Thoracic aorta (tissue), 2 donors: ENCODE measurements around the gene PIEZO1. TPM values are rescaled to one million over a fixed set of nuclear protein-coding genes. Genes with fewer than 3 reads are reported as not detected.

Experiments used
- ATAC-seq: fragments of 150-250 bp; one replicate; pipeline ENCODE4 v1.8.0; 2017; ENCODE audit warnings: low read depth; ENCODE audit not compliant: insufficient number of reproducible peaks, low FRiP score
- DNase-seq: peaks from one replicate; pipeline ENCODE4 v3.0.0-alpha.2; 2020; ENCODE audit warnings: low spot score
- H3K27ac ChIP-seq, 2 donors: fragments of 200-600 bp; sonication (generic); 1 replicate in 1 of 2; 2 replicates in 1 of 2; pipeline ENCODE4 v1.5.1; 2016; ENCODE audit warnings: mild to moderate bottlenecking in 2 of 2, moderate library complexity in 2 of 2
- H3K27me3 ChIP-seq: fragments of 200-600 bp; sonication (generic); replicated peaks from 2 replicates; pipeline ENCODE4 v1.6.0; 2016; ENCODE audit warnings: mild to moderate bottlenecking; ENCODE audit not compliant: insufficient read depth
- H3K36me3 ChIP-seq: fragments of 200-600 bp; sonication (generic); one replicate; pipeline ENCODE4 v1.5.1; 2016
- H3K4me1 ChIP-seq, 2 donors: fragments of 200-600 bp; sonication (generic); 1 replicate in 1 of 2; 2 replicates in 1 of 2; pipeline versions ENCODE4 v1.5.1 to v1.6.0; 2016; ENCODE audit warnings: low read depth in 2 of 2, mild to moderate bottlenecking in 1 of 2; ENCODE audit not compliant: control insufficient read depth in 1 of 2
- H3K4me3 ChIP-seq: fragments of 200-600 bp; sonication (generic); 2 replicates; pipeline ENCODE4 v1.5.1; 2016; ENCODE audit warnings: mild to moderate bottlenecking
- H3K9me3 ChIP-seq: fragments of 200-600 bp; sonication (generic); 2 replicates; pipeline ENCODE4 v1.5.1; 2016
- CTCF ChIP-seq: fragments of 200-600 bp; sonication (generic); IDR thresholded peaks from one replicate; pipeline ENCODE4 v1.5.1; 2019; ENCODE audit warnings: antibody characterized with exemption
- total RNA-seq, 2 donors: library from RNA; depleted of rRNA; stranded (reverse); fragments of >200 nt; gene quantifications; one replicate each; pipeline versions ENCODE4 v1.1.0 to v1.2.3, GENCODE V29; 2016

PIEZO1 gene
- total RNA-seq, 2 donors from 2014 or later = 108 to 179 TPM

GRCh38 chr16:88778271-88778525, 6.8 kb downstream of the PIEZO1 start:
- no peak for ATAC-seq
- no peaks in the 10 kb centered on the region for H3K9me3 ChIP-seq
- no peaks in the 10 kb centered on the region for H3K27me3 ChIP-seq
- no peak for TF ChIP-seq CTCF
- H3K4me3 ChIP-seq = no peak overlapping the region
- peaks cover 24 to 46% of the 10 kb centered on the region in 2 donors for H3K4me1 ChIP-seq
- H3K36me3 ChIP-seq = no peaks in the 10 kb centered on the region
- no peak for DNase-seq
- H3K27ac ChIP-seq = no peak overlapping the region

DNA sequence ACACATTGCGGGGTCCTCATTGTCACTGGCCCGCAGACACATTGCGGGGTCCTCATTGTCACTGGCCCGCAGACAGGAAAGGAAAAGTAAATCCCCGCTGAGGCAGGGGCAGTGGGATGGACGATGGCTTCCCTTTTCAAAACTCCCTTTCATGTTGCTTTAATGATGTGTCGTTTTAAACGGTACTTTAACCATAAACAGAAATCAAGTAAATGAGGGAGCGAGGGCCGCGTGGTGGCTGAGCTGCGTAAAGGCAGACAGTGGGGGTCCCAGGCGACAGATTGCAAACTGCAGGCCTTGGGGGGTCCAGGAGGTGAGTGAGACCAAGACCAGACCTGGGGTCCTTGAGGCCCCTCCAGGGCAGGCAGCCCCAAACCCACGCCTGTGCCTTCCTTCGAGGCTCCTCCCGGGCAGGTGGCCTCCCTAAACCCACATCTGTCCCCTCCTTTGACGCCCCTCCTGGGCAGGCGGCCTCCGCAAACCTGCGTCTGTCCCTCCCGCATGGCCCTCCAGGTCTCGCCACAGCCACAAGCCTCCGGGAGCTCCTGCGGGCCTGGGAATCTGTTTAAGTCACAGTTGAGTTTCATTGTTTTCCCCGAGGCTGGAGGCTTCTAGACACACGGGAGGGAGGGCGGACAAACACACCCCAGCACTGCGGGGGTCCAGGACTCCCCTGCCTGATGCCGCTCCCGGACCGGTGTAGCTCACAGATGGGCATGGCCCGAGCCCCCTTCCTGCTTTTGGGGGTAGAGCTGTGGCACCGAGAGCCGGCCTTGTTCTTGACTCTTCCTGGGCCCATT, 7.3 kb downstream of the PIEZO1 start:
- DNase-seq (no peak), ATAC-seq (no peak)
- Histone ChIP-seq H3K36me3 (no peaks in the 10 kb centered on the region), H3K27me3 (no peaks in the 10 kb centered on the region), H3K27ac (no peak overlapping the region), H3K4me1 (peaks cover 22 to 46% of the 10 kb centered on the region in 2 donors), H3K9me3 (no peaks in the 10 kb centered on the region), H3K4me3 (no peak overlapping the region)
- no peak for TF ChIP-seq CTCF

GRCh38 chr16:88775825-88776224, 9.2 kb downstream of the PIEZO1 start:
- ATAC-seq = no peak
- Histone ChIP-seq H3K4me3 (no peak overlapping the region), H3K27ac (no peak overlapping the region)

GRCh38 chr16:88774544-88775393, 10.3 kb downstream of the PIEZO1 start:
- no peak for TF ChIP-seq CTCF
- Histone ChIP-seq H3K9me3 (no peaks in the 10 kb centered on the region), H3K4me1 (peaks cover 12 to 50% of the 10 kb centered on the region in 2 donors), H3K27me3 (no peaks in the 10 kb centered on the region), H3K36me3 (no peaks in the 10 kb centered on the region), H3K4me3 (no peak overlapping the region), H3K27ac (no peak overlapping the region)
- ATAC-seq = no peak
- DNase-seq = no peak

More at GRCh38 chr16:88775825-88776224, 9.2 kb downstream of the PIEZO1 start:
- Histone ChIP-seq H3K27me3 (no peaks in the 10 kb centered on the region), H3K36me3 (no peaks in the 10 kb centered on the region), H3K9me3 (no peaks in the 10 kb centered on the region), H3K4me1 (peaks cover 11 to 48% of the 10 kb centered on the region in 2 donors)
- no peak for DNase-seq
- TF ChIP-seq CTCF = no peak

- Histone ChIP-seq H3K27ac (no peak overlapping the region), H3K4me1 (peaks cover 9 to 49% of the 10 kb centered on the region in 2 donors), H3K36me3 (no peaks in the 10 kb centered on the region), H3K9me3 (no peaks in the 10 kb centered on the region), H3K27me3 (no peaks in the 10 kb centered on the region), H3K4me3 (no peak overlapping the region)
- DNase-seq (no peak), ATAC-seq (no peak)
- TF ChIP-seq CTCF = no peak
Measured at GRCh38 chr16:88773812-88774291, 11.2 kb downstream of the PIEZO1 start.
